Natural killer cell (primary cell): ENCODE data around the gene NPHP4. TPM values are rescaled to one million over a fixed set of nuclear protein-coding genes. Genes with fewer than 3 reads are reported as not detected.

Experiments
- ATAC-seq, 3 donors: fragments of 150-1000 bp in 2 of 3; fragments of 200-7000 bp in 1 of 3; cut with Tn5 transposase; 1 replicate in 1 of 3; 2 replicates in 2 of 3; pipeline ENCODE4 v1.10.0; 2021; ENCODE audit warnings: mild to moderate bottlenecking in 2 of 3, moderate library complexity in 2 of 3
- DNase-seq, 2 donors: peaks; one replicate each; pipeline versions ENCODE4 v3.0.0 to v3.0.0-alpha.2; 2013 to 2021; ENCODE audit warnings: mixed read lengths in 1 of 2
- H3K27ac ChIP-seq: one replicate; pipeline ENCODE4 v1.5.1; 2013; ENCODE audit warnings: mild to moderate bottlenecking, low read length
- H3K27me3 ChIP-seq: one replicate; pipeline ENCODE4 v1.6.1; 2013; ENCODE audit warnings: low read length; ENCODE audit not compliant: control insufficient read depth, insufficient read depth
- H3K36me3 ChIP-seq: one replicate; pipeline ENCODE4 v1.6.1; 2013; ENCODE audit warnings: low read length; ENCODE audit not compliant: control insufficient read depth, insufficient read depth
- H3K4me1 ChIP-seq: one replicate; pipeline ENCODE4 v1.6.1; 2013; ENCODE audit warnings: low read length; ENCODE audit not compliant: control insufficient read depth, insufficient read depth
- H3K4me3 ChIP-seq: one replicate; pipeline ENCODE4 v1.5.1; 2013; ENCODE audit warnings: low read length
- H3K9me3 ChIP-seq: one replicate; pipeline ENCODE4 v1.6.1; 2013; ENCODE audit warnings: low read length; ENCODE audit not compliant: control insufficient read depth, insufficient read depth
- H3K27ac Mint-ChIP-seq, 2 donors: one replicate each; pipeline ENCODE4 v1.8.0; 2022; ENCODE audit warnings: mild to moderate bottlenecking in 2 of 2, mixed read lengths in 2 of 2, moderate library complexity in 1 of 2
- H3K27me3 Mint-ChIP-seq, 2 donors: one replicate each; pipeline ENCODE4 v1.8.0; 2022; ENCODE audit warnings: low read depth in 2 of 2, mixed read lengths in 2 of 2
- H3K36me3 Mint-ChIP-seq: one replicate; pipeline ENCODE4 v1.8.0; 2022; ENCODE audit warnings: mixed read lengths
- H3K4me1 Mint-ChIP-seq, 2 donors: one replicate each; pipeline ENCODE4 v1.8.0; 2022; ENCODE audit warnings: mixed read lengths in 2 of 2
- H3K4me3 Mint-ChIP-seq: one replicate; pipeline ENCODE4 v1.8.0; 2022; ENCODE audit warnings: mild to moderate bottlenecking, moderate library complexity, mixed read lengths
- H3K9me3 Mint-ChIP-seq, 2 donors: one replicate each; pipeline ENCODE4 v1.8.0; 2022; ENCODE audit warnings: mixed read lengths in 2 of 2
- WGBS: methylation state at CpG from one replicate; pipeline ENCODE4 v1.1.7; 2013; ENCODE audit warnings: missing lambda C conversion rate; ENCODE audit not compliant: insufficient coverage; 5-methylcytosine and 5-hydroxymethylcytosine counted together
- intact Hi-C: fragments of 100-400 bp; cut with micrococcal nuclease; formaldehyde crosslinking; loops from one replicate; pipeline ENCODE4 v1.14.2; 2022
- total RNA-seq, 4 donors: library from RNA; stranded (reverse); fragments of 120-200 nt in 1 of 4; gene quantifications; one replicate each; pipeline versions ENCODE4 v1.2.3 to v1.2.4, GENCODE V29; 2013 to 2022
- TF ChIP-seq, protein P1 (sequence below): fragments of 200-600 bp; IDR thresholded peaks from one replicate; pipeline ENCODE4 v1.8.0; 2022; ENCODE audit warnings: antibody characterized with exemption

NPHP4 gene
- total RNA-seq, 3 donors from 2014 or later (not counting 1 experiment from before 2014, with no cell fraction given): 6.3 to 14.7 (median 10.1) TPM

DNA sequence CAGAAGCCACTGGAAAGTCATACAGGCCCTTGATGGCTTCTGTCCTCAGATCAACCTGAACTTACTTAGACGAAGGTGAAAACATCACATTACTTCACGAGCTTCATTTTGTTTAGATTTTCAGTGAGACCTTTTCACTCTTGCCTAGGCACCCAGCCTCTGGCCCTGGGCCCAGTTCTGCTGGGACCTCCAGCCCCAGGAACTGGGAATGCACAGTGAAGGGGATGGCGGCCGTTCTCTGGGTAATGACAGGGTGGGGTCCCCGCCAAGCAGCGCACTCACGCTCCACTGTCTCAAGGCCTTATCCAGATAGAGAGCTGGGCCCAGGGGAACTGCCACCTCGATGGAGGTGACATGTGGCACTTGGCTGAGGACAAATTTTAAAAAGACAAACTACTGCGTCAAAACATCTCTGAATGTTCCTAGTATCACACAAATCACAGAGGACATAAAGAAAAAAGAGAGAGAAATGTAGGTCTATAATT, 54.8 kb downstream of the NPHP4 start:
- Mint-ChIP-seq H3K9me3 (no peaks in the 10 kb centered on the region), H3K27ac (no peak overlapping the region), H3K27me3 (no peaks in the 10 kb centered on the region), H3K4me1 (peaks cover 0 to 5% of the 10 kb centered on the region in 2 donors), H3K4me3 (no peak overlapping the region), H3K36me3 (no peaks in the 10 kb centered on the region)
- ATAC-seq (no peak), DNase-seq (no peak)
- WGBS: 93% methylated on average over 8 of the region's 9 CpGs
- TF ChIP-seq, protein P1, sequence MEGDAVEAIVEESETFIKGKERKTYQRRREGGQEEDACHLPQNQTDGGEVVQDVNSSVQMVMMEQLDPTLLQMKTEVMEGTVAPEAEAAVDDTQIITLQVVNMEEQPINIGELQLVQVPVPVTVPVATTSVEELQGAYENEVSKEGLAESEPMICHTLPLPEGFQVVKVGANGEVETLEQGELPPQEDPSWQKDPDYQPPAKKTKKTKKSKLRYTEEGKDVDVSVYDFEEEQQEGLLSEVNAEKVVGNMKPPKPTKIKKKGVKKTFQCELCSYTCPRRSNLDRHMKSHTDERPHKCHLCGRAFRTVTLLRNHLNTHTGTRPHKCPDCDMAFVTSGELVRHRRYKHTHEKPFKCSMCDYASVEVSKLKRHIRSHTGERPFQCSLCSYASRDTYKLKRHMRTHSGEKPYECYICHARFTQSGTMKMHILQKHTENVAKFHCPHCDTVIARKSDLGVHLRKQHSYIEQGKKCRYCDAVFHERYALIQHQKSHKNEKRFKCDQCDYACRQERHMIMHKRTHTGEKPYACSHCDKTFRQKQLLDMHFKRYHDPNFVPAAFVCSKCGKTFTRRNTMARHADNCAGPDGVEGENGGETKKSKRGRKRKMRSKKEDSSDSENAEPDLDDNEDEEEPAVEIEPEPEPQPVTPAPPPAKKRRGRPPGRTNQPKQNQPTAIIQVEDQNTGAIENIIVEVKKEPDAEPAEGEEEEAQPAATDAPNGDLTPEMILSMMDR: no peak
- H3K27ac ChIP-seq: no peak overlapping the region
- no peaks in the 10 kb centered on the region for H3K9me3 ChIP-seq
- H3K36me3 ChIP-seq: no peaks in the 10 kb centered on the region
- no peaks in the 10 kb centered on the region for H3K27me3 ChIP-seq
- no peak overlapping the region for H3K4me3 ChIP-seq
- intact Hi-C loops: no loop called here
- peaks cover 19% of the 10 kb centered on the region for H3K4me1 ChIP-seq

- 85% methylated on average over 13 of the region's 13 CpGs for WGBS
- ATAC-seq (peak in 1 of 3 donors; percentile 29), DNase-seq (peak in 1 of 2 donors; percentile 72)
- no peaks in the 10 kb centered on the region for H3K36me3 Mint-ChIP-seq
- intact Hi-C loops: no loop called here
- H3K27me3 Mint-ChIP-seq: no peaks in the 10 kb centered on the region
- Histone ChIP-seq H3K9me3 (no peaks in the 10 kb centered on the region), H3K27ac (no peak overlapping the region), H3K27me3 (no peaks in the 10 kb centered on the region), H3K36me3 (no peaks in the 10 kb centered on the region), H3K4me1 (peaks cover 19% of the 10 kb centered on the region), H3K4me3 (no peak overlapping the region)
- TF ChIP-seq, protein P1: no peak
- H3K4me3 Mint-ChIP-seq: no peak overlapping the region
- peaks cover 0 to 5% of the 10 kb centered on the region in 2 donors for H3K4me1 Mint-ChIP-seq
- no peak overlapping the region for H3K27ac Mint-ChIP-seq
- no peaks in the 10 kb centered on the region for H3K9me3 Mint-ChIP-seq
These were observed 55.4 kb downstream of the NPHP4 start for GRCh38 chr1:5936621-5937372.

GRCh38 chr1:5936126-5936525, 56.1 kb downstream of the NPHP4 start:
- H3K36me3 Mint-ChIP-seq: no peaks in the 10 kb centered on the region
- H3K9me3 Mint-ChIP-seq: no peaks in the 10 kb centered on the region
- DNase-seq (no peak), ATAC-seq (no peak)
- intact Hi-C loops: no loop called here
- H3K4me3 ChIP-seq: no peak overlapping the region
- peaks cover 0 to 5% of the 10 kb centered on the region in 2 donors for H3K4me1 Mint-ChIP-seq
- no peak overlapping the region for H3K27ac ChIP-seq
- 82% methylated on average over 5 of the region's 5 CpGs for WGBS
- TF ChIP-seq, protein P1: no peak
- H3K27ac Mint-ChIP-seq: no peak overlapping the region
- H3K27me3 ChIP-seq: no peaks in the 10 kb centered on the region
- H3K9me3 ChIP-seq: no peaks in the 10 kb centered on the region
- H3K4me3 Mint-ChIP-seq: no peak overlapping the region
- no peaks in the 10 kb centered on the region for H3K27me3 Mint-ChIP-seq
- H3K4me1 ChIP-seq: peaks cover 19% of the 10 kb centered on the region
- no peaks in the 10 kb centered on the region for H3K36me3 ChIP-seq
